GM19467 (cell line): ENCODE results near the gene TMED1.

Experiments used
- ATAC-seq: cut with Tn5 transposase; IDR thresholded peaks from one replicate; pipeline ENCODE4 v1.9.1; 2021; ENCODE audit warnings: mild to moderate bottlenecking, moderate library complexity; ENCODE audit not compliant: unreplicated experiment

Gene TMED1

DNA sequence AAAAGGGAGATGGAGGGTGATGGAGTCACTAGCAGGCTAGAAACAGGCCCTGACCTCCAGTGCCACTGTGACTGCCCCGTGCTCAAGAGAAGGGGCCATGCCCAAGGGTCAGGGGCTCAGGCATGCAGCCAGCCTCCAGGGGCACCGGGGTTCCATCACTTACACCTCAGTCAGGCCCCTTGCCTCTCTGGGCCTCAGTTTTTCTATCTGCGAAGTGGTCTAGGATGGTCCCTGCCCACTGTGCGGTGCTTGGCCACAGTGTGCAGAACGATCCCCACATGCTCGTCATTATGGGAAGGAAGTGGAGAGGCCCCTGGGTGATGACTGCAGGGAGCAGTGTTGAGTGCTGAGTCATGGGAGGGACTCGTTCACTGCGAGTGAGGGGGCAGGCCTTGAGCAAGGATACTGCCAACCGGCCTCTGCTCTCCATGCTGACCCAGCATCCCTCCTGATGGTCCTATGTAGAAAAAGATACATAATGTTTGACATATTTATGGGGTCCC lies 23.1 kb downstream of the TMED1 start:
- ATAC-seq, result no peak

DNA sequence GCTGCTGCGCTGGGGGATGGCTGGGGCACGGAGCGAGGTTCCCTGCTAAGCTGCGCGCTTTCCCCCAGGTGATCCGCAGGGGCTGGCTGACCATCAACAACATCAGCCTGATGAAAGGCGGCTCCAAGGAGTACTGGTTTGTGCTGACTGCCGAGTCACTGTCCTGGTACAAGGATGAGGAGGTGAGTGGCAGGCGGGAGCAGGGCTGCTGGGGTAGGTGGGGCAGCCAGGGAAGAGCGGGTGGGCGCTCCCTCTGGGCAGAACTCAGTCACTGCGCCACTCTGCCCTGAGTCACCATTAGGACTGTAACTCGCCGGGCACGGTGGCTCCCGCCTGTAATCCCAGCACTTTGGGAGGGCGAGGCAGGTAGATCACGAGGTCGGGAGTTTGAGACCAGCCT lies 23.8 kb downstream of the TMED1 start:
- ATAC-seq, result no peak

DNA sequence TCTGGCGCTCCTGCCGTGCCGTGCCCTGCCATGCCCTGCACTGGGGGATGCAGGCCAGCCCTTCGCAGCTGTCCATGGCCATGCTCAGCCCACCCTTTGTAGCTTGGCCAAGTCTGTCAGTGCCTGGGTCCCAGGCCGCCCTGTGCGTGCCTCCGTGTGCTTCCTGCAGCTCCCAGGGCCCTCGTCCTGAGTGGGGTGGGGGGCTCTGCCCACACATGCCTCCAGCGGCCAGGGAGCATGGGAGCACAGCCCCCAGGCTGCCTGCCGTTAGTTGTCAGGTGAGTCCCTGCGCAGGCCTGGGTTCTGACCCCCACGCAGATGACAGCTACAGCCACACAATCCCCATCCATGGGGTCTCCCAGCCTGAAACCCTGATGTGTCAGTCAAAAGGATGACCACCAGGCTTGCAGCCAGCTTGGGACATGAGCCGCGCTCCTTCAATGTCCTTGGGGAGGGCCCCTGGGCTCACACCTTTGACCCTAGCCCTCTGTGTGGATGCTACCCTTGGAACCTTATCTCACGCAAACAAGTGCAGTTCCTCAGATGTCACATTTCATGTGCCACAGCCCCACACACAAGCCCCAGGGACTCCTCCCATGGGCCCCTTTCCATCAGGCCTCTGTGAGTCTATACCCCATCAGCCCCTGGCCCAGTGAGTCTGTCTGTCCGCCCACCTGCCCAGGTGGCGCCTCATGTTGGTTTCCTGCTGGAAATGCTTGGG lies 24.5 kb downstream of the TMED1 start:
- ATAC-seq, result no peak

DNA sequence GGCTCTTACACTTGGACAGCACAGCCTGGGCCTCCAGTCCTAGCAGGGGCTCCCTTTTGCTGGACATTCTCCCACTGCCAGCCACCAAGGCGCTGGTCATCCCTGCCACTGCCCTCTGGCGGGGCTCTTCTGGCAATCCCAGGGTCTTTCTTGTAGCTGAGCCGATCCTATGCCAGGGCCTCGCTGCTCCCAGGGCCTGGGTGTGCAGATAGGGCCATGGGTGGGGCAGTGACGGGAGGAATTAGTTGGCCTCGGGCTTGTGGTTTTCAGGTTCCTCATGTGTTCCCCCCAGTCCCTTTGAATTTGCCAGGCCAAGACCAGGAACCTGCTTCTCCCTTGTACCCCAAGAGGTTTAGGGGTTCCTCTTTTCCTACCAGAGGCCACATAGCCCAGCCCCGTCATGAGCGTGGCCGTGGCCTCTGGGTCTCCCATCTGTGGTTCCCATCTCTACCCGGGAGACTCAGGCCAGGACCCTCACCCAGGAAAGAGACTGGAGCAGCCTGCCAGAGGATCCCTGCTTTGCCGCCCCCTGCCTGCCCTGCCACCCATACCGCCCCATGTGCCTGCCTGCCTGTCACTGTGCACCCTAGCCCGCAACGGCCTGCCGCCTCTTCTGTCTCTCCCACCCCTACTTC lies 26.2 kb downstream of the TMED1 start:
- ATAC-seq, result no peak

DNA sequence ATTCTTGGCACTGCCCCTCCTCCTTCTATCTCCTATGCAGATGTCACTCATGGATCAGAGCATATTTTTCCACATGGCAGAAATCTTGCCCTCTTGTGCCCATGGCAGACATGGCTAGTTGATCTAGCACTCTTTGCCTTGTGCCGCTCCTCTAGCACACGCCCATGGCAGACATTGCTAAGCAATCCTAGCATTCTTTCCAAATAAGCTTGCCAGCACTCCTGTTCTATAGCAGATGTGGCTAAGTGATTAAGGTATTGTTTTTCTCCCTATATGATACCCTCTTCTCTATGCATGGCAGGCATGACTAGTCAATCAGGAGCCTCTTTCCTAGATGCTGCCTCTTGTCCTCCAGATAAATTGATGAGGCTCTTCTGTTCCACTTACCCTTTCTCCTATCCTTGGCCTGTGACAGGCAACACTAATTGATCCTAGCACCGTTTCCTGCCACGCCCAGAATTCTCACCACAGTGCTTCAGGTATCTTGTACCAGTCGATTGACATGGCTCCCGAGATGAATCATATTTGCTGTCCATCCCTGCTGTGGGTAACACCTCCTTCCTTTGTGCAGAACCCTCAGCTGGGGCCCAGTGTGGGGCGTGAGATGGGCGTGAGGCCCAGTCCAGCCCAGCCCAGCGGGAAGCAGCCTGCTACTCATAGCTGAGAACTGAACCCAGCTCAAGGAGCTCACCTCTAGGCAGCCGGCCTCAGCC lies 26.9 kb downstream of the TMED1 start:
- ATAC-seq, result no peak

DNA sequence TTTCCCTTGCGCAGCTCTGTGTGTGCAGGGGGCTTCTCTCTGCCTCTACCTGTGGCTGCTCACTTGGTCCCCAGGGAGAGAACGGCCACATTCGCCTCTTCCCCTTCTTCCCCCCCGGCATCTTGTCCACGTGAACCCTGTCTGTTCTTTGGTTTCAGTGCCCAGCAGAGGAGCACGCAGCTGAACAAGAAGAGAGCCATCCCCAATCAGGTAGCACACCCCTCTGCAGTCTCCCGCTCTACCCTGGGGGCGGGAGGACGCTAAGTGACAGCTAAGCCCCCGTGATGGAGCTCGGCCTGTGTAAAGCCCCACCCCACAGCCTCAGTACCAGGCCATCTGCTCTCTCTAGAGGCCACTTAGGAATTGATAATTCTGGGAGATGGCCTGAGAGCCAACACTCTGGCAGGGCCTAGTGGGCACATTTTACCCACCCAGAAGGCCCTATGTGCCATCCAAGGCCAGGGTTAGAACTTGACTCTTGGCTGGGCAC lies 30.2 kb downstream of the TMED1 start:
- ATAC-seq, result no peak

DNA sequence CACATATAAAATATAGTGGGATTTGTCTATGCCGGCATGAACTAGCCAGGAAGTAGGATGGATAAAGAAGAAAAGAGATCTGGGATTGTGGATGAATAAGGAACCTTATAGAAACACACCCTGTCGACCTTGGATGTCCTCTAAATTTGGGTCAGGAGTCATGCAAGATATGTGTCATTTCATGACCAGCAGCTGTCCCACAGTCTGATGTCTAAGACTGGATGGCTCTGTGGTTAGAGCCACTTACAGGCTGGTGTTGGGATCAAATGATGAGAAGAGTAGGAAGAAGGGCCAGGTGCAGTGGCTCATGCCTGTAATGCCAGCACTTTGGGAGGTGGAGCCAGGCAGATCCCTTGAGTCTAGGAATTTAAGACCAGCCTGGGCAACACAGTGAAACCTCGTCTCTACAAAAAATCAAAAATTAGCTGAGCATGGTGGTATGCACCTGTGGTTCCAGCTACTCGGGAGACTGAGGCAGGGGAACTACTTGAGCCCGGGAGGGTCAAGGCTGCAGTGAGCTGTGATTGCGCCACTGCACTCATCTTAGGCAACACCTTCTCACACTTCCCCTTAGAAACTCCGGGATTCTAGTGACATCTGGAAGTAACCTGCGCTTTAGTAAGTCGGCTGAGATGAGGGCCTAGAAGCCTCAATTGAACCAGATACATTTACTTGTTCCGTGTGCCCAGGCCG lies 30.8 kb downstream of the TMED1 start:
- no peak for ATAC-seq

DNA sequence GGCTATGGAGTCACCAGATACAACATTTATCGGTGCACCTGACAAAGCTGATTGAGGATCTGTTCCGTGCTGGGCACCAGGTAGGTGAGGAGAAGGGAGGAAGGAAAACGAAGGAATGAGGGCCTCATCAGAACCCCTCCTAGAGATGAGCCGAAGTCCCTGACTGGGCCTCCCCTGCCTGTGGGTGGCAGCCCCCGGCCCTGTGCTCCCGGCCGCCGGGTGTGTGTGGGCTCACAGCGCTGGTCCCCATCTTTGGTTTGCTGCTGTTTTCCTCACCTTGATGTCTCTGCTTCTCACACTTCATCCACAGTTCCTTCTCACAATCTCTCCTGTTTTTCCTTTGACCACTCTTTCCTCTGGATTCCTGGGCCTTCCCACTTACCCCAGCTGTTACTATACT lies 32.8 kb downstream of the TMED1 start:
- ATAC-seq, result no peak

DNA sequence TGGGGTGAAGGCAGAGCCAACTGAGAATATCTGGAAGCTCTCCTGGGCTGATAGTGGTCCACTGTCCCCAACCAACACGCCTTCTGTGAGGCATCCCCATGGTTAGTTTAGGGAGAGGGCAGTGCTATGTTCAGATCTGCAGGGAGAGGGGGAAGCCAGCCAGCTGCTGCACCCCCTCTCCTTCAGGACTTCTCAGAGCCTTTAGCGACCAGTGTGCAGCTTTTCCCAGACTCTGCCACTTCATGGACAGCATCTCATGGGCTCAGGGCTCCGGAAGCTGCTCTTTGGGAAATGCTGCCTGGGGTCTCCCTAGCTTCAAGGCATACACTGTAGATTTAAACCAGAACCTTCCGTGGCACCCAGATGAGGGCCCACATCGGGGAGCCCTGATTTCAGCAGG lies 33.5 kb downstream of the TMED1 start:
- no peak for ATAC-seq

DNA sequence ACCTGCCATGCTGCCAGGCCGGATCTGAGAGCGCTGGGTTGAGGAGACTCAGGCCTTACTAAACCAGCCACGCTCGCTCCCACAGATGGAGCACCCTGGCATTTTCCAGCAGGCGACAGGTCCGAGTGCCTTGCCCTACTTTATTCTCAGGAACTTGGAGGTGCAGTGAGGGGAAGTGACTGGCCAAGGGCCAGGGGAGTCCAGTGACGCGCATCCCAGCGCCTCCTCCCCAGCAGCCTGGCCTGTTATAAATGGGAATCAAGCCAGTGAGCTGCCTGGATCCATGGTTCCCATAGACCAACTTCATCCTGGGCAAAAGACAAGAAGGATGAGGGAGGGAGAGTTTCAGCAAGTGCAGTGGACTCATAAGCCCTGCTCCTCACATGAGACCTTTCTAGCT lies 35.5 kb downstream of the TMED1 start:
- ATAC-seq, result no peak

DNA sequence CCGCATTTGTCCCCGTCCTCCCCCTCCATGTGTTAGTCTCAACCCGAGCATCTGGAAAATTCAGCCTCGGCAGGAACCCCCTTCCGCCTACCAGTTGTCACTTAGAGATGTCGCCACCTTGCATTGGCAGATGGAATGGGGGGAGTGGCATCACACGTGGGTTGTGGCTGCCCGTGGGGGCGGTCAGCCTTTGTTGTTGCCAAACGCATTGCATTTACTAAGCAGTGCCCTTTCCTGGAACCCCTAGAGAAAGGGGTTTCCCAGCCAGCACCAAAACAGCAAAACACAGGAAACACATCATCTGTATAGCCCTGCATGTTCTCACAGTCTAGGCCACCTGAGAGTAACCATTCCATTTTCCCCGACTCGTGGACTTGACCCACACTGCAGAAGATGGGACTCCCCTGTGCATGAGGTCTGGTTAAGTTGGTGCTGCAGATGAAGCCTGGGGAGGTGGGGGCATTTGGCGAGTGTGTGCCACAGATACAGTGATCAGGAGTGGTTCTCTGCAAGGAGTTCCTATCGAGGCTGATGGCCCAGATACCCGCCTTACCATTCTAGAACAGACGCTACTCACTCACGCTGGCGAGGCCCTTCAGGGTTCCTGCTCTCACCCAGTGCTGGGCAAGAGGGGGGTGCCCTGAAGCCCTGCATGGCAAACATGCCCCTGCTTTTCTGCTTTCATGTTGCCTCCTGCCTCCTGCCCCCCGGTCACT lies 38.3 kb downstream of the TMED1 start:
- ATAC-seq, result no peak

DNA sequence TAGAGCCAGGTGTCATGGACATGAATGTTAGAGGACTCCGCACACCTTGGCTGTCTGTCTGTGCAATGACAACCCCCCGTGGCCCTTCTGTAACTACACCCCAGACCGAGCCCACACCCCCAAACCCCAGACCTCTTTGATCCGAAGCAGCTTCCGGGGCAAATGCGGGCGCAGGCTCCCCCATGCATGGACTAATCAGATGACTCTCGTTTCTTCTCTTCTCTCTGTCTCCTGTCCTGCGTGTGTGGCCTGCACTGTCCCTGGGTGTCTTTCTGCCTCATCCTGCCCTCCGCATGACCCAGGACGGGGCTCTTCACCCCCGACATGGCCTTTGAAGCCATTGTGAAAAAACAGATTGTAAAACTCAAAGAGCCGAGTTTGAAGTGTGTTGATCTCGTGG lies 38.9 kb downstream of the TMED1 start:
- ATAC-seq, result no peak

DNA sequence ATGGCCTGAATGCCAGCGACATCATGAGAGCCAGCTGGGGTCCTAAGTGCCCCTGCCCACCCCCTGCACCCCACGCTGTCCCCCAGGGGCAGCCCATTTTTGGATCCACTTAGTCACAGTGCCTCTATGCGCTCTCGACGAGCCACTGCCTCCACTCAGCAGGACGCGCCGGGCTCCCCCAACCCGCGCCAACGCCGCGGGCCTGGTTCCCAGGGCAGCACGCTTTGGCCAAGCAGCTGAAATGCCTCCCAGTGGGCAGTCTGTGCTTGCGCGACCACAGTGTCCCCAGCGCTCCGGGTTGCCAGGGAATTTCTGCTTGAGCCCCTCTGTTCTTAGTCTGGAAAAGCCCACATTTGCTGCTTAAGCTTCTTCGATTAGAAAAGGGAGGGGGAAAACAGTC lies 39.4 kb downstream of the TMED1 start:
- ATAC-seq, result no peak

DNA sequence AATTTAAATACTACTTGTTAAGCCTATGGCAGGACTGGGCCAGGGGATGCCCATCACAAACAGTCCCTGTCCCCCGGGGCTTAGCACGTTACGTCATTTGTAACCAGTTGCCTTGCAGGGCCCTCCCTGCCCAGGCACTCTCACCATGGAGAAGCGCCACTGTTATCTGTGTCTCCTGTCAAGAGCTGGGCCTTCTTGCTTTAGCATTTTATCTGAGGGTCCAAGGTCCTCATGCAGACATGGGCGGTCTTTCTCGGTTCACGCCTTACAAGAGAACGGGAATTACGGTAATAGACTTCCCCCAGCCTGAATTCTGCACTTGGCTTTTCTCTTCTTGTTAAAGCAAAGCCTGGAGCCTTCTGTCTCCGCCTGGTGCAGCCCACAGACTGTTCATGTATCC lies 46.1 kb downstream of the TMED1 start:
- ATAC-seq, result no peak

DNA sequence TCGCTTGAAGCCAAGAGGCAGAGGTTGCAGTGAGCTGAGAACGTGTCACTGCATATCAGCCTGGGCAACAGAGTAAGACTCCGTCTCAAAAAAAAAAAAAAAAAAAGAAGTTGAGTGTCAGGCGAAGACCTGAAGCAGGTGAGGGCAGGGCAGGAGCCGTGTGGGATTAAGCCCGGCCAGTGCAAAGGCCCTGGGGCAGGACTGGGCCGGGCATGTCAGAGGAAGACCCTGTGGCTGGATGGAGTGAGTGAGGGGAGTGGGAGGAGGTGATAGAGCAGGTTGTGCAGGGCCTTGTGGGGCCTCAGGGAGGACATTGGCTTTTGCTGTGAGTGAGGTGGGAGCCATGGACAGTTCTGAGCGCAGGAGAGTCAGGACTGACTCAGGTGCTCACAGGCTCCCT lies 47.9 kb downstream of the TMED1 start:
- no peak for ATAC-seq

DNA sequence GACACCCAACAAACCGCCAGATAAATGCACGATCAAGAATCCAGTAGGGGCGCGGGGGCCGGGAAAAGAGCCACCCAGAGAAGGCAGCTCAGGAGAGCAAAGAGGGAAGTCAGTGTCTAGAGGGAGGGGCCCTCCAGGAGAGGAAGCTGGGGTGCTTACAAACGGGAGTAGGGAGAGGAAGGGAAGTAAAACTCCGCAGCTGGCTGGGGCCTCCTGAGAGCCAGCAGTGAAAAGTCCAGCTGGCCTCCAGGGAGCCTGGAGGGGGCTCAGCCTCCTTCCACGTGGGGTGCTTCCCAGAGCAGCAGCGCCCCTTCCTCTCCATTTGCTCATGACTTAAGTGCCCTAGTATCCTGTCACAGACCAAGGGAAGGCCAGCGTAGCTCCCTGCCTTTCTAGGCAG lies 51.8 kb downstream of the TMED1 start:
- ATAC-seq, result no peak

DNA sequence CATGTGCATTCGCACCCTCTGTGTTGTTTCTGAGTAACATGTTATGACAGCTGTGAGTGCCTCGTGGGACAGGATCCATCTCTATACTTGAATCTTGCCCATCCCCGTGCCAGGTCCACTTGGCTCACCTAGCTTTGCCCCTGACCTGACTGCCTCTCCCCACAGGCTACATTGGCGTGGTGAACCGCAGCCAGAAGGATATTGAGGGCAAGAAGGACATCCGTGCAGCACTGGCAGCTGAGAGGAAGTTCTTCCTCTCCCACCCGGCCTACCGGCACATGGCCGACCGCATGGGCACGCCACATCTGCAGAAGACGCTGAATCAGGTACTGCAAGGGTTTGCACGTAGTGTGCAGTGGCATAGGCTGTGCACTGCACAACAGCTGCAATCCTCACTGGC lies 53.2 kb downstream of the TMED1 start:
- no peak for ATAC-seq
